HK-2 (cell line): ENCODE measurements around the gene MST1.

Experiments used
- DNase-seq: peaks from one replicate; pipeline ENCODE4 v3.0.0-alpha.2; 2018; ENCODE audit not compliant: unreplicated experiment

Gene MST1

GRCh38 chr3:49689046-49689907, at the start of gene MST1, which contains the start of gene RNF123:
Gene MST1 (minus strand): TSS chr3:49689474. CDS start chr3:49688691, 783 bp downstream.
Gene RNF123 (plus strand): TSS chr3:49689557. CDS start chr3:49691166, 1,609 bp downstream.
- peak; percentile 85 for DNase-seq

GRCh38 chr3:49738067-49738713, 48.9 kb upstream of the MST1 start:
- no peak for DNase-seq

DNA sequence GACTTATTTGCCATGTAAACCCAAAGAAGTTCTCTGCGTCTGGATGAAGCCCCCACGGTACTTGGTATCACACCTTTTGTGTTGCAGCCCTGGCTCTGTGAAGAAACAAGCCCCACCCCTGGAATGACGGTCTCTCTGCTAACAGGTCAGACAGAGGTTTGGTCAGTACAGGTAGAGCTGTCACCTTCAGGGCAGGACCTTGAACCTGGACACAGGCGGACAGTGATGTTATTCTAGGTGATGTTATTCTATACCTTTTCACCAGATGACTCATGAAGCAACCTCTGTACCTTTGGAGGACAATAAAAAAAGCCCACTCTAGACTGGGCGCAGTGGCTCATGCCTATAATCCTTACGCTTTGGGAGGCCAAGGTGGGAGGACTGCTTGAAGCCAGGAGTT, 45.5 kb upstream of the MST1 start:
- DNase-seq: no peak

DNA sequence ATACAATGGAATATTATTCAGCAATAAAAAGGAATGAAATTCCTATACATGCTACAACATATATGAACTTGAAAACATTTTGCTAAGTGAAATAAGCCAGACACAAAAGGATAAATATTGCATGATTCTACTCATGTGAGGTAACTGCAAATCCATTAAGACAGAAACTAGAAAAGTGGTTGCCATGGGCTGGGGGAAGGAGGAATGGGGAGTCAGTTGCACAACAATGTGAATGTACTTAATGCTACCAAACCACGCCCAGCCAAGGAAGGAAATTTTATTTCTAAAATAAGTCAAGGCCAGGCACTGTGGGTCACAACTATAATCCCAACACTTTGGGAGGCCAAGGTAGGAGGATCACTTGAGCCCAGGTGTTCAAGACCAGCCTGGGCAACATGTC, 44.3 kb upstream of the MST1 start:
- DNase-seq: no peak

DNA sequence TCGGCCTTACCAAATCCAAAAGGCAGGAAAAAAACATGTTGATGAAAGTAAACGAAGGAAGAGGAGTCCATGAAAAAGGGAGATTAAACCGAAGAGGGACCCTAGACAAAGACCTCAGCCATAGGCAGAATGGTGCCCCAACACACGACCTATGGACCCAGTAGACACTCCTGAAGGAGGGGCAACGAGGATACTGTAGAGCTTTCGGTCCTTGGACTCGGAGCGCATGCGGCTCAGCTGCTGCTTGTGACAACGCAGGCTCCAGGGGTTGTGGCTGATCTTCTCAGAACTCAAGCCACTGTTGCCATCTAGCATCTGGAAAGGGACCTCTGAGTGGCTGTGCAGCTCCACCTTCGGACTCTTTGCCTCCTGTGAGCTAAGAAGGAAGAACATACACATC, 43.3 kb upstream of the MST1 start:
- DNase-seq: no peak

DNA sequence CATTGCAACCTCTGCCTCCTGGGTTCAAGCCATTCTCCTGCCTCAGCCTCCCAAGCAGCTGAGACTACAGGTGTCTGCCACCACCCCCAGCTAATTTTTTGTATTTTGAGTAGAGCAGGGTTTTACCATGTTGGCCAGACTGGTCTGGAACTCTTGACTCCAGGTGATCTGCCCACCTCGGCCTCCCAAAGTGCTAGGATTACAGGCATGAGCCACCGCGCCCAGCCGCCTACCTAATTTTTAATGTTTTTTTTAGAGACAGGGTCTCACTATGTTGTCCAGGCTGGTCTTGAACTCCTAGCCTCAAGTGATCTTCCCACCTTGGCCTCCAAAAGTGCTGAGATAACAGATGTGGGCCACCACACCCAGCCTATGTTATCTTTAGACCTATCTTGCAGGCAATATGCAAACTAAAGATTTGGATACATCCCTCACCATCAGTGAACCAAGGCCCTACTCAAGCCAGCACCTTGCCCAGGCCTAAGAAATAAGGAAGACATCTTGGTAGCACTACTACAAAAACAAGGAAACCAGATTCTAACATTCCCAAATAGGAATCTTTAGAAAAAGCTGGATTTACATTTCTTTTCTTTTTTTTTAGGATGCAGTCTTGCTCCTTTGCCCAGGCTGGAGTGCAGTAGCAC, 40.8 kb upstream of the MST1 start:
- no peak for DNase-seq

GRCh38 chr3:49727924-49728361, 38.7 kb upstream of the MST1 start:
- DNase-seq: no peak

GRCh38 chr3:49727154-49727923, 38.1 kb upstream of the MST1 start:
- no peak for DNase-seq

DNA sequence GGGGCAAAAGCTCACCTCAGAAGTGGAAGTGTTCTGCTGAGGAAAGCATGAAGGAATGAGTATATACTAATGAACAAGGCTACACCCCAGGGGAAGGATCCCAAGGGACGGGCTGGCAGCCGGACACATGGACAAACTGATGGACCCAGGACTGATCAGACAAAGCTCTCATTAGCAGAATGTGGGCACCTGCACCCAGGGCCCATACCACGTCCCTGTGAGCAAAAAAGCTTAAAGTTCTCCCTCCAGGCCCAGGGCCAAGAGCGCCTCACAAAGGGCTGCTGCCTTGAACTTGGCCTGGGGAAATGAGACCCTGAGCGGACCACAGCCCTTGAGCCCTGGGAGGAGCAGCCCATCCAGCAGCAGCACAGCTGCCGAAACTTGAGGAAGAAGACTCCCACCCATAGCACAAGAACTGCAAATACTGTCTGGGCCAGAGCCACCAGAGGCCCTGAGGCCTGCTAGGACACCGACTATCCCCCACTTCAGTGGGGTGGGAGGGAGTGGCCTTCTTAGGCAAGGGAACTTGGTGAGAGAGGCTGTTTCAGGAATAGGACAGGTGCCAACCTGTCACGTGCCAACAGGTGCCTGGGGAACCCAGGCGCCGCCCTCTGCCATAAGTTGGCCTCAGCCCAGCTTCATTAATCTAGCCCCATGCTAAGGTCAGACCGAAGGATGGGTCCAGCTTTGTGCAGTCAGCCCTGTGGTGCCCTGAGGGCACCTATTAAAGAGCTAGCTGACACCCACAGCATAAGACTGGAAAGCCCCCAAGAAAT, 36.8 kb upstream of the MST1 start:
- no peak for DNase-seq

- DNase-seq: no peak
Observed at GRCh38 chr3:49724586-49724985, 35.3 kb upstream of the MST1 start.

DNA sequence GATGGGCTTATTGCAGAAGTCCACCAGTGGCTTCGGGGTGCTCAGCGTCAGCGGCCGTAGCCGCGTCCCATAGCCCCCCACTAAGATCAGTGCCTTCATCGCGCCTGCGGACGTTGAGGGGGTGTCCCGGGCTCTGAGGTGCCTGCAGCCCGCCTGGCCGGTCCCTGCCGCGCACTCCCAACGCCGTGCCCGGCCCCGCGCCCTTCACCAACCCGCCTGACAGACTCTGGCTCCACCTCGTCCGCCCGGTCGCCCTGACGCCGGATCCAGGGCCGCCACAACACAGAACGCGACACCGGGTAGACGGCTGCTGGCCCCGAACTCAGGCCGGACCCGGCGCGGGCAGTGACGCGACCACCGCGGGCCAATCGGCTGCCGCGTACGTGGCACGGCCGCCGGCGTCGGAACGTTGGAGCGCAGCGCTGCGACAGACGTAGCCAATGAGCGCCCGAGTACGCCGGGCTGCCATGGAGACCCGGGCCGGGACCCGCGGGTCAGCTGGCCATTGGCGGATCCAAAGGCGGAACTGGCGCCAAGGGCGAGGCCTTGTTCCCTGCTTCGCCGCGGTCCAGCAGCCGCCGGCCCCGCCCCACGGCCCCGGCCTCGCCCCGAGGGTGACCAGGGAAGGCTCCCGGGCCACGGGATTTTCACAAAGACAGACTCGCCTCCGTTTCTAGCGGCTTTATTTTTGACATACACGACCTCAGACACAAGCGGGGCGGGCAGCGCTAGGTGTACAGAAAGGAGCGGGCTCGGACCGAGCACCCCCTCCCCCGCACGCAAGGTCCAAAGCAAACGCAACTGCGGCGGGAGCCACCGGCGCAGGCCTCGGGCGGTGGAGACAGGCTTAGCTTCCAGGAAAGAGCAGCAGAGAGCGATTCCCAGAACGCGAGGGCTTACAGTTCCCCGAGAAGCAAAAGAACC, 34.6 kb upstream of the MST1 start, which contains the start of gene GMPPB:
GMPPB (minus strand) TSS at position 324 of the 924 bp plus-strand sequence; CDS start at position 99, 225 bp downstream.
- DNase-seq: peak; percentile 94

DNA sequence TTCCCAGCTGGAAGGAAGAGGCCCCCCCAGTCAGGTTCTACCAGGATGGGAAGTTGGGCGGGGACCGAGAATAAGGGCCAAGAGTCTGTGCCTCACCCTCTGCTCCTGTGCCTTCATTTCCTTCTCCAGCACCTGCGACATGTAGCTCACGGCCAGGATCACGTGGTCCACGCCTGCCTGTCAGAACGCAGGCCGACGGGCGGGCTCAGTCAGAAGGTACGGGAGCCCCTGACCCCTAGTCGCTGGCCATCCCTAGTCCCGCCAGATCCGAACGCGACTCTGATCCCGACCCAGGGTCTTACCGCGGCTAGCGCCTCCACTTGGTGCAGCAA, 34.0 kb upstream of the MST1 start:
- DNase-seq: peak; percentile 51

GRCh38 chr3:49722896-49723295, 33.6 kb upstream of the MST1 start:
- DNase-seq: no peak

GRCh38 chr3:49721896-49722781, 32.9 kb upstream of the MST1 start:
- no peak for DNase-seq

DNA sequence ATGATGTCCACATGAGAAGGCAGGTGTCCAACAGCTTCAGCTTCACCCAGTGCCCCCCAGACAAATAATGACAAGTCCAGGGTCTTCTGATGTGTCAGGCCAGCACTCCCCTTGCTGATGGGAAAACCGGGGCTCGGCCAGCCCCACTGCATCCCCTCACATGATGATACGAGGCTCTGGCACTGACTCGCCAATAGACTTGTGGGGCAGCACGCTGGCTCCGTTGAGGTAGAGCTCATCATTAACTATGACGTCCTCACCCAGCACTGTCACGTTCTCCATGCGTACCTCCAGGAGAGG, 32.3 kb upstream of the MST1 start:
- no peak for DNase-seq

DNA sequence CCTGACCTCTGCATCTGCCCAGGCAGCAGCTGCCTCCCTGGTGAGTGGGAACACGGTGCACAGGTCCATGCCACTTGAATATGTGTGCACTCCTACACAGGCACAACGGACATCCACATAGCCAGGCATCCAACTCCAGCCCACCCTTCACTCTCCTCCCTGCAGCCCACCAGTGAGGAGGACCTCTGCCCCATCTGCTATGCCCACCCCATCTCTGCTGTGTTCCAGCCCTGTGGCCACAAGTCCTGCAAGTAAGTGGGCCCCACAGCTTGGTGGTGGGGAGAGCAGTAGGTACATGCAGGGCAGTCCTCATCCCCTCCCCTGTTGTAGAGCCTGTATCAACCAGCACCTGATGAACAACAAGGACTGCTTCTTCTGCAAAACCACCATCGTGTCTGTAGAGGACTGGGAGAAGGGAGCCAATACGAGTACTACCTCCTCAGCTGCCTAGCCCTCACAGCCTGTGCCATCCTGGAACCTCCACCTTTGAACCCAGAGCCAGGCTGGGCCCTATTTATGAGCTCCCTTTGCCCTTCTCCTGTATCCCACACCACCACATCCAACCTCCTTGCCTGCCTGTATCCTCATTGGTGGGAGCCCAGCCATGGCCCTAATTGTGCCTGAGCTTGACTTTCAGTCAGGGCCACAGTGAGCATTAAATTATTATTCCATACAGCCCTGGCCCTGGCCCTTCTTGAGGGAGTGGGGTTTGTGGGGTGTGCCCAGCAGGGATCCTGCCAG, 31.8 kb upstream of the MST1 start:
- DNase-seq: no peak

DNA sequence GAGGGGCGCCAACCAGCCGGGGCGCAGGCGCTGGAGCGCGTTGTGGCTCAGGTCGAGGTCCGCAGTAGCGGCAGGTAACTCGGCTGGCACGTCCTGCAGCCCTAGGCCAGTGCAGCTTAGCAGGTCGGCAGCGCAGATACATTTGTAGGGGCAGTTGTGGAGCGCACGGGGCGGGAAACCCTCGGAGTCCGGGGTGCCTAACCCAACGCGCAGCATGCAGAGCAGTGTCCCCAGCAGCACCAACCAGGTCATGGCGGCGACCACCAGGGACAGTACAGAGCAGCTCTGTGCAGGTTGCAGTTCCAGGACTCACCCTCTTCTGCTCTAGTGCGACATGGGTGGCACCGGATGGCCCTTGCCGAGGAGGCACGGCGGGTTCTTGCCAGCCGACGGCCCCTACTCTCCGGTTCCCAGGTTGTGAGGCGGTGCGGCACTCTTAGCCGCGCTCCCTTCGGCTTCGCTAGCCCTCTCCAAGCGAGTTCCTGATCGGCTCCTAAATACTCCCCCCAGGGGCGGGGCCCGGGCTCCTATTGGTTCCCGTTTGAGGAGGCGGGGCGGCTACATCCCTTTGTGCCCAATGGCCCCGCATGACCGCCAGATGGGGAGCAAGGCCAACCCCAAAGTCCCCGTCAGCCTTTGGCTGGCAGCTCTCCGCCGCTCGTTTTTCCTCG, 30.1 kb upstream of the MST1 start, which contains the start of gene AMIGO3:
AMIGO3 (minus strand) TSS at position 471 of the 671 bp plus-strand sequence; CDS start at position 252, 219 bp downstream.
- DNase-seq: no peak

- no peak for DNase-seq
Observed at GRCh38 chr3:49718858-49719213, 29.6 kb upstream of the MST1 start.
